Measurements from ENCODE around the gene COL25A1. TPM values are rescaled to one million over a fixed set of nuclear protein-coding genes. Genes with fewer than 3 reads are reported as not detected.

Gene COL25A1
- total RNA-seq, 1 donor, result 0.10 TPM

DNA sequence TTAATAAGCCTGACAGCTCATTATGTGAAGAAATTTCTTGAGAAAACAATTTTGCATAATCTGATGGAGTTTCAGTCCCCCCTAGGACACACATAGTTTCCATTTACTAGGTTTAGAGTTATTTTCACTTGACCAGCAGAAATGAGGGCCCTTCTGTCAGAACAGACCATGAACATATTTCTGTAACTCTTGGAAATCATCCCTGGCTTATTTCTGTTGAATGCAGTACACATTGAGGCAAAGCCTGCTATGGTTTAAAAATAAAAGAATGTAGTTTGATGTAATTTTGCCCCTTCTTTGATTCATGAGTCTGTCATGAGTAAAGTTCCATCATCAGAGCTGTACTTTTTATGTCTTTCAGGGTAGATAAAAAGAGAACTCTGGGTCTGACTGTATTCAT, 435.0 kb downstream of the COL25A1 start:
- Histone ChIP-seq H3K4me3 (ENCODE audit: low read length) (no peak overlapping the region), H3K4me1 (ENCODE audit: insufficient read depth, low read length) (no peaks in the 10 kb centered on the region), H3K27me3 (ENCODE audit: insufficient read depth, low read length) (no peaks in the 10 kb centered on the region), H3K9me3 (ENCODE audit: low read depth, low read length) (no peaks in the 10 kb centered on the region)

DNA sequence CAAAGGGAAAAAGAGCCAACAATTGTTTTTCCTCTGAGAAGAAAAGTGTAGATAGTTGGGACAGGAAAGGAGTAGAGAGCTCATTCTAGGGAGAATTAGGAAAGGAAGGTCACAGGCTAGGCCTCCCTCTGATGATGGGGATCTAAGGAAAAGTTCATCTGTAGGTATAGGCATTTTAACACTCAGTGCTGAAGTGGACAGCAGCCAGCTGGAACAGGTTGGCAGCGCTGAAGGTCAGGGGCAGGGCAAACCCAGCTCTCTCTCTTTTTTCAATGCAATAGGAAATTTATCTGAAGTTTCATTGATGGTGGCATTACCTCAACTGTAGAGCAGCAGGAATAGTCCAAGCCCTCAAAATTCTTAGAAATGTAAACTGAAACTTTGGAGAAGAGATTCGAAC, 441.1 kb downstream of the COL25A1 start:
- H3K4me3 ChIP-seq (ENCODE audit: low read length), result no peak overlapping the region
- no peaks in the 10 kb centered on the region for H3K27me3 ChIP-seq (ENCODE audit: insufficient read depth, low read length)
- H3K9me3 ChIP-seq (ENCODE audit: low read depth, low read length), result no peaks in the 10 kb centered on the region
- no peaks in the 10 kb centered on the region for H3K4me1 ChIP-seq (ENCODE audit: insufficient read depth, low read length)

DNA sequence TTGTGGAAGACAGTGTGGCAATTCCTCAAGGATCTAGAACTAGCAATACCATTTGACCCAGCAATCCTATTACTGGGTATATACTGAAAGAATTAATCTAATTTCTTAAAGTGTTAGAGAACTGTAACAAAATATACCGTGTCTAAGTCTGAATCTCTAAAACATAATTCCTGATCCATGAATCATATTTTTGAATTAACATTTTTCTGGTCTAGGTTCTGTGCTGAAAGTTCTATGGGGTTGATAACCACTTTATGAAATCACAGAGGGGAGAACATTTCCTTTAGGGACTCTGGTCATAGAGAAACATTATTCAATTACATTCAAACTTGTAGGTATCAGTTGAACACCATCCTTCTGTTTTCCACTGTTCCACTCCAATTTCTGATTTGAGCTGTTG, 447.7 kb downstream of the COL25A1 start:
- Histone ChIP-seq H3K4me3 (ENCODE audit: low read length) (no peak overlapping the region), H3K9me3 (ENCODE audit: low read depth, low read length) (no peaks in the 10 kb centered on the region), H3K4me1 (ENCODE audit: insufficient read depth, low read length) (no peaks in the 10 kb centered on the region), H3K27me3 (ENCODE audit: insufficient read depth, low read length) (no peaks in the 10 kb centered on the region)

DNA sequence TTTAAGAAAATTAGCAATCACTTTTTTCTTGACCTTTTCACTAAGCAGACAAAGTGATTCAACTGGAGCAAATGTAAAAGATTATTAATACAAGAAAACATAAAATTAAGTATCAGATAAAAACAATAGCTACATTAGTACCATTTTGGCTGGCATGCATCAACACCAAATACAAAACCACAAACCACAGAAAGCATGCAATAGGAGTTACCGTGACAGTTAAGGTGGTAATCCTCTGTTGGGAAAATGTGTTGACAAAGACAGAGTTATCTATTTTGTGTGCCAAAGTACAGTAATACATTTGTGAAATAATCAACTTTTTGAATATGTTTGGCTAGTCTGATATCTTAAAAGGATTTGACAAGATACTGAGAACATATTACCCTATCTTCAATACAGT, 449.8 kb downstream of the COL25A1 start:
- H3K27me3 ChIP-seq (ENCODE audit: insufficient read depth, low read length), result no peaks in the 10 kb centered on the region
- no peaks in the 10 kb centered on the region for H3K4me1 ChIP-seq (ENCODE audit: insufficient read depth, low read length)
- H3K4me3 ChIP-seq (ENCODE audit: low read length), result no peak overlapping the region
- H3K9me3 ChIP-seq (ENCODE audit: low read depth, low read length), result no peaks in the 10 kb centered on the region

DNA sequence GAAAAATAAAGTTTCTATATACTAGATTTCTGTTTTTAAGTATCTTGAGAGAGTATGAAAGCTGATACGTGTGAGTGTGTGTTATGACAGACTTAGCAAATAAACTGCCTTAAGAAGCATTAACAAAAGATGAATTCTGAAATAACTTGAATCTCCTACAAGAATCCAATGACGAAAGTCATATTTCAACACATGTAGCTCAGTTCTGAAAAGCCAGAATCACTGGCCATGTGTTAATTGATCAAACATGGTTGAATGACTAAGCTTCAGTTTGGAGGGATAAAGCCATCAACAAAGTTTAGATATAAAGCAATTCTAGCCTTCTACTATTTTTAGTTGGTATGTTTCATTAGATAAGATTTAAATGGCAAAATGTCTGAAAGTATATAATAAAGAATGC, 451.1 kb downstream of the COL25A1 start:
- H3K9me3 ChIP-seq (ENCODE audit: low read depth, low read length), result no peaks in the 10 kb centered on the region
- no peaks in the 10 kb centered on the region for H3K4me1 ChIP-seq (ENCODE audit: insufficient read depth, low read length)
- no peaks in the 10 kb centered on the region for H3K27me3 ChIP-seq (ENCODE audit: insufficient read depth, low read length)
- no peak overlapping the region for H3K4me3 ChIP-seq (ENCODE audit: low read length)

DNA sequence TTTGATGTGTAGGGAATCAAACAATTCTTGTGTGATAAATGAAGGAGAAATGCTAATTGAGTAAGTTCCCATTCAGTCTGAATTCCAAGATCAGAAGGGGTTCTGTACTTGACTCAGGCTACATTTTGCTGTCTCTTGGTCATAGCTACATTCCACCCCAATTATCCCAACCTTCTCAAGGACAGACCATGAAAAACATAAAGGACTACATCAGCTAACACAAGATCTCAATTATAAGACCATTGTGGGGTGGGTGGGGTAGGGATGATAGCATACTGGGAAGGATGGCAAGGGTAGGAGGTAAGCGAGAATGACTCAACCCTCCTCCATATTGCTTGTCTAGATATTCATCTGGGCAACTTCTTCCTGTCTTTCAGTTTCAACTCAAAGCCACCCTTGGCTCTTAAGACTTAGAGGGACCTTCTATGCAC, 452.2 kb downstream of the COL25A1 start:
- Histone ChIP-seq H3K9me3 (ENCODE audit: low read depth, low read length) (no peaks in the 10 kb centered on the region), H3K27me3 (ENCODE audit: insufficient read depth, low read length) (no peaks in the 10 kb centered on the region), H3K4me3 (ENCODE audit: low read length) (no peak overlapping the region), H3K4me1 (ENCODE audit: insufficient read depth, low read length) (no peaks in the 10 kb centered on the region)

DNA sequence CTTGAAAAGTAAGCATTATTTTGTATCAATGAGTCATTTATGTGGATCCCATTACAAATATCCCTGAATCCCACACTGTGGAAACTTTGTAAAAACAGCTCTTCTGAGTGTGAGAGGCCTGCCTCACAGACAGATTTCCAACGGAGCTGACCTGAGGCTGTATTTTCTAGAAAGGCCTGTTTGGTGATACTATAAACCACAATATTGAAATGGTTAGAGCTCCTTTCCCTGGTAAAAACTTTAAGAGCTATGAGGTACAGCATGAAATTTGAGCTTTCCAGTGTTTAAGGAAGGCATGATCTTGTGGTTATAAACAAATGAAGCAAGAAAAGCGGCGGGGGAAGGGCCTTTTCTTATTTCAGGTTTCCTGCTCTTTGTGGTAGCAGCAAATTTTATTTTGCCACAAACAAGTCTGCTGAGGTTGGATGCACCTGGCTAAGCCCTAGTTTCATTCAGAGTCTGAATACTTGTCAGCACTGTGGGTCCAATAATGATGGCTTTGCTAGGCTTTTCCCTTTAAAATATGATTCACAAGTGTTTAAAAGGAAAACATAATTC, 452.8 kb downstream of the COL25A1 start:
- H3K4me3 ChIP-seq (ENCODE audit: low read length), result no peak overlapping the region
- H3K27me3 ChIP-seq (ENCODE audit: insufficient read depth, low read length), result no peaks in the 10 kb centered on the region
- no peaks in the 10 kb centered on the region for H3K4me1 ChIP-seq (ENCODE audit: insufficient read depth, low read length)
- H3K9me3 ChIP-seq (ENCODE audit: low read depth, low read length), result no peaks in the 10 kb centered on the region

DNA sequence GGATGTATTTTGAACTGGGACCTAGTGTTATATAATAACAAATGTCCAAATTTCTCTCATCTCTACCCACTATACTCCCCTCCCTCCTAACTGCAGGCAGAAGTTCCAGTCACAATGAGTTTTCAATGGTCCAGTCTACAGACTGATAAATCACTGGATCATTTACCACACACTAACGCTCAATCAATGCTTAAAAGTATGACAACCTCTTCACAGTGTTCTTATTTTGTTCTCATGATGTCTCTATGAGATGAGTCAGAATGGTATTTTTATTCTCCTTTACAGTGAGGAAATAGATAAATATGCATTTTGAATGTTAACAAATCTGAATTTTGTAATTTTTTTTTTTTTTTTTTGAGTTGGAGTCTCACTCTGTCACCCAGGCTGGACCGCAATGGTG, 455.9 kb downstream of the COL25A1 start:
- Histone ChIP-seq H3K4me3 (ENCODE audit: low read length) (no peak overlapping the region), H3K27me3 (ENCODE audit: insufficient read depth, low read length) (no peaks in the 10 kb centered on the region), H3K4me1 (ENCODE audit: insufficient read depth, low read length) (no peaks in the 10 kb centered on the region), H3K9me3 (ENCODE audit: low read depth, low read length) (no peaks in the 10 kb centered on the region)

DNA sequence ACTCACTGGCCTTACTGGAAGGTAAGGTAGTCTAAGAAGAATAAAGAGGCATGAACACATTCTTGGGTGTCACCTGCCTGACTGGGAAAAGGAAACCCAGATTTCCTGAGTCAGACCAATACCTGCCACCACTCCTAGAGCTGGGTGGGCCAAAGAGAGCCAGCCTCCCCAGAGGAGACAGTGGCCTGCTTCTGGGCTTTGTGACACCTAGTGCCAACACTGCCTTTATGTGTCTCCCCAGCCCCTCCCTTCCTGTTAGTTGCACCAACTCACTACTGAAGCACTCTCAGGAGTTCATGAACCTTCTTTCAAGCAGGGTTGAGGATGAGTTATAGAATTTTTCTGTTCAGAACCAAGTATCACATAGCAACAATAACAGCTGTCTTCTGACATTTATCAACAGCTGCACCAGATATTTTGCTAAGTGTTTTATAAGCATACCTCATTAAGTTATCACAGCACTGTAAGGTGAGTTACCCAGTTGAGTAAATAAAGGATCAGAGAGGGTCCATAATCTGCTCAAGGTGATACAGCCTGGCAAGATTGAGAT, 462.0 kb downstream of the COL25A1 start:
- Histone ChIP-seq H3K27me3 (ENCODE audit: insufficient read depth, low read length) (no peaks in the 10 kb centered on the region), H3K4me1 (ENCODE audit: insufficient read depth, low read length) (no peaks in the 10 kb centered on the region), H3K9me3 (ENCODE audit: low read depth, low read length) (no peaks in the 10 kb centered on the region), H3K4me3 (ENCODE audit: low read length) (no peak overlapping the region)

DNA sequence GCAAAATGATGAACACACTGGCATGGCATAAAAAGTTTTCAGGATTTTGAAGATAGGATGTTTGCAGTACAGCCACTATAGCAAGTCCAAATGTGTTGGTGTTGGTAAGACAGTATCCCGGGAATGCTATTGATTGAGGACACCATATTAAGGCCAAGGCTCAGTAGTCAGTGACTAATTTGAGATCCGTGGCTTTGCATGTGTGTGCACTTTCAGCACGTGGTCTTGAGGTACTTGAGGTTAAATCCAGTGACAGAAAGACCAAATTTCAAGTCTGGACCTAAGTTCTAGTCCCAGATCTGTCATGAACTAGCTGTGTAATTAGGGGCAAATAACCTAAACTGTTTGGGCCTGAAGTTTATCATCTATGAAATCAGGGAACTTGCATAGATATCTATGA, 463.1 kb downstream of the COL25A1 start:
- no peak overlapping the region for H3K4me3 ChIP-seq (ENCODE audit: low read length)
- H3K27me3 ChIP-seq (ENCODE audit: insufficient read depth, low read length), result no peaks in the 10 kb centered on the region
- H3K4me1 ChIP-seq (ENCODE audit: insufficient read depth, low read length), result no peaks in the 10 kb centered on the region
- H3K9me3 ChIP-seq (ENCODE audit: low read depth, low read length), result no peaks in the 10 kb centered on the region

DNA sequence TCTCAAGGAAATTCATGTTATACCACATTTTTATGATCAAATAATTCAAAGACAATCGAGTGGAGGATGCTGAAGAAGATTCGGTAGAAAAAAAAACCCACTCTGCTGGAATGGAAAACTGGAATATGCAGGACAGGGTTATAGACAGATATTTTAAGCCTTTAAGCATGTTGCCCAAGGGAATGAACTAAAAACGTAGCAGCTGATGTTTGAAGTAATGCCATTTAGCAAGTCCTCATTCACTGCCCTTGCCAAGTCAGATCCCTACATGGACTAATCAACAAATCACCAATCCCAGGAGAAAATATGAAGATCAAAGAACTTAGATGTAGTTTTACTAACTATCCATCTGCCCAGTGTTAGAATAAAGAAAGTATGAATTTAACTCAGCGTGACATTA, 464.0 kb downstream of the COL25A1 start:
- no peaks in the 10 kb centered on the region for H3K27me3 ChIP-seq (ENCODE audit: insufficient read depth, low read length)
- H3K9me3 ChIP-seq (ENCODE audit: low read depth, low read length), result no peaks in the 10 kb centered on the region
- no peaks in the 10 kb centered on the region for H3K4me1 ChIP-seq (ENCODE audit: insufficient read depth, low read length)
- no peak overlapping the region for H3K4me3 ChIP-seq (ENCODE audit: low read length)

DNA sequence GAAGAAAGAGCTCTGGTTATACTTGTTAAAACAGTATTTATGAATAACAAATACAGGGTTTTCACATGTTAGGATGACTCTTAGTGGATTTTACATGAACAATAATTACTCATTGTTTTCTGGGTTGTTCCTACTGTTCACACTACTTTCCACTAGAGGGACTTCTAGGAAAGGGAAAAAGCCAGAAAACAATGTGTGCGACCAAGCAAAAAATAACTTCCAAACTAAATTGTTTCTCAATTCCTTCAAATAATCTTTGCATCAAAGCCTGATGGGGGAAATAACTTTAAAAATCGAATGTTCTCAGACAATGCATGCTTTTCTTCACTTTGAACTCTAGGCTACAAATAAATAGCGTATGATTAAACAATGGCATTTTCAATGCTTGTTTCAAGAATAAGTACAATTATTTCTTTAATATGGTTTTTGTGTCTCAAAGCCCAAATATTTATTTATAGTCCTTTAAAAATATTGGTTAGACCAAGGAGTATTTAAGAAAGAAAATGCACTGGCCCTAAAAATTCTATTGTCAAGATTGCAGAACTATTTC, 467.5 kb downstream of the COL25A1 start:
- Histone ChIP-seq H3K27me3 (ENCODE audit: insufficient read depth, low read length) (no peaks in the 10 kb centered on the region), H3K4me1 (ENCODE audit: insufficient read depth, low read length) (no peaks in the 10 kb centered on the region), H3K4me3 (ENCODE audit: low read length) (no peak overlapping the region), H3K9me3 (ENCODE audit: low read depth, low read length) (no peaks in the 10 kb centered on the region)

DNA sequence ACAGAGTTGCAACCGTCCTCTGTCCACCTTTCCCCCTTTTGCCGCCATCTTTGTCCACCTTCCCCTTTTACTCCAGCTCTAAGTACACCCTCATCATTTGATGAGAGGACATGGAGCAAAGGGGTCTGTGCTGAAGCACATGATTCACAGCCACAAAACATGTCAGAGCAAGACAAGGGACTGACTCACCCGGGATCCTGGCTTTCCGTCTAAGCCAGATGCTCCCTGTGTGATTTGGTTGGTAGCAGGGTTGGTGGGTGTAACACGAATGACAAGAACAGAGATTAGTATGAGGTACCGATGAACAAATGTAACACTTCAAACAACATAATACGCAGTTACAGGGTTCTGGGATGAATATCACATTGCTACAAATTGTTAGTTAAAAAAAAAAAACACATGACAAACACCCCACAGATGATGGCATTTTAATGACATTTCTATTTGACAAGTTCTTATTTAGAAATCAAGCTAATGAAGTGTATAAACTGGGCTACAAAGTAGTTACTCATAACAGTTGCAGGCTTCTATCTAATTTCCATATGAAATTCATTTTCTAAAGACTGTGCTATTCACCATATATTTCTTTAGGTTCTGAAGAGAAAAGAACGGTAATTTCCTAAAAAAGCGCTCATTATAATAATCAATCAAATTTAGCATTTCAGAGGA, 468.2 kb downstream of the COL25A1 start:
- H3K4me1 ChIP-seq (ENCODE audit: insufficient read depth, low read length), result no peaks in the 10 kb centered on the region
- no peak overlapping the region for H3K4me3 ChIP-seq (ENCODE audit: low read length)
- no peaks in the 10 kb centered on the region for H3K27me3 ChIP-seq (ENCODE audit: insufficient read depth, low read length)
- no peaks in the 10 kb centered on the region for H3K9me3 ChIP-seq (ENCODE audit: low read depth, low read length)

DNA sequence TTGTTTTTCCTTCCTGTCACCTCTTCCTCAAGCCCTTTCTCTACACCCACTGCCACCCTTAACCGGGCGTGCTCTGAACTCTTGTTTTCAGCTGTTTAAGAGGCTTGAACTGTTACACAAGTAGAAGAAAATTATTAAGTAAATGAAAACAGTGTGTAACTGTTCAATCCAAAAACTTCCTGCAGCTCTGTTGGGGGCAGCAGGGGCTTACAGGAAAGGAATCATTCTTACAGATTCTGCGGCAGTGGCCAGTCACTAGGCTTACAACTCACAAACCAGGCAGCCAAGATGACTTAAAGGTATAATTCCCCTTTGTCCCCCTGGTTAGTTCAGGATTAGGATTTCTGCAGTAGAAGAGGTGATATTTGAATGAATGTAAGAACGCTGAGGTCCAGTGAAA, 469.4 kb downstream of the COL25A1 start:
- Histone ChIP-seq H3K4me1 (ENCODE audit: insufficient read depth, low read length) (no peaks in the 10 kb centered on the region), H3K27me3 (ENCODE audit: insufficient read depth, low read length) (no peaks in the 10 kb centered on the region), H3K4me3 (ENCODE audit: low read length) (no peak overlapping the region)

DNA sequence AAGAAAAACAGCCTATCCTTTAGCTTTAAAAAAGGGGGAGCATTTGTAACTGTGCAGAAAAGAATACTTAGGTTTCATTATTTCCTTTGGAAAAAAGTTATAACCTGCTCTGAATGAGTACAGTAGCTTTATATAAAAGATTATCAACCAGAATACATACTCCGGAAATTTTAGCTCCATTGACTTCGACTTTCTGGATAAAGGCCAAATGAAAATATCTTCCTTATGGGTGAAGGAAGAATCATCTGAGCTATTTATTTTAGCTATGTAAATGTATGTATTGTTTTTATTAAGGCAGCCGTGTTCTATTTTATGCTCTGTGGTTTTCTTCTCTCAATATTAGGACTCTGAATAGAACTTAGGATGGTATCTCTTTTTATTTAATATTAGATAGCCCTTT, 470.6 kb downstream of the COL25A1 start:
- H3K4me3 ChIP-seq (ENCODE audit: low read length), result no peak overlapping the region
- H3K4me1 ChIP-seq (ENCODE audit: insufficient read depth, low read length), result no peaks in the 10 kb centered on the region
- no peaks in the 10 kb centered on the region for H3K9me3 ChIP-seq (ENCODE audit: low read depth, low read length)
- no peaks in the 10 kb centered on the region for H3K27me3 ChIP-seq (ENCODE audit: insufficient read depth, low read length)

More for the DNA sequence above, 469.4 kb downstream of the COL25A1 start:
- no peaks in the 10 kb centered on the region for H3K9me3 ChIP-seq (ENCODE audit: low read depth, low read length)

DNA sequence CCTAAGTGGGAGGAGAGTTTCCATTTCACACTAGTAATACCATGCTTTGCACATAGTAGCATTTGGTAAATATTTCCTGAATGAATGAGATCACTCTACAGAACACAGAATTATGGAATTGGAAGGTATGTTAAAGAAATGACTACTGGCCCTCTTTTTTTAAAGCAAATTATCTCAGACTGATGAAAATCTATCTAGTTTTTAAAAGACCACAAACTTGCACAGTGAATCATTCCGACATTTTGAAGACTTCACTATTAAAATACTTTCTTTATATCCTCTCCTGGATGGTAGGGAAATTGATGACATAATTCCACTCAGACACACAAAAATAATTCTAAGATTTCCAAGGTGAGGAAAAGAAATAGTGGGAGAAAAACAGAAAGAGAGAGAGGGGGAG, 471.2 kb downstream of the COL25A1 start:
- Histone ChIP-seq H3K9me3 (ENCODE audit: low read depth, low read length) (no peaks in the 10 kb centered on the region), H3K27me3 (ENCODE audit: insufficient read depth, low read length) (no peaks in the 10 kb centered on the region), H3K4me3 (ENCODE audit: low read length) (no peak overlapping the region), H3K4me1 (ENCODE audit: insufficient read depth, low read length) (no peaks in the 10 kb centered on the region)
